DND-41 (cell line): ENCODE data around the gene OR2T1.
"Not testable (repeated sequence)": the region's sequence is repeated elsewhere in the genome, so short reads cannot be mapped to it uniquely, and the experiment has no call there.

ENCODE experiments used
- EZH2 ChIP-seq: IDR thresholded peaks from 3 replicates; pipeline ENCODE4 v1.6.1; 2012; ENCODE audit warnings: borderline replicate concordance, low read depth, mild to moderate bottlenecking, moderate library complexity, low read length, inconsistent platforms; ENCODE audit not compliant: severe bottlenecking
- TF ChIP-seq, protein P1 (sequence below): IDR thresholded peaks from 2 replicates; pipeline ENCODE4 v1.5.1; 2012; ENCODE audit warnings: borderline replicate concordance, low read length, moderate library complexity, mild to moderate bottlenecking; ENCODE audit not compliant: poor library complexity, severe bottlenecking; ENCODE audit errors: extremely low read depth

DNA sequence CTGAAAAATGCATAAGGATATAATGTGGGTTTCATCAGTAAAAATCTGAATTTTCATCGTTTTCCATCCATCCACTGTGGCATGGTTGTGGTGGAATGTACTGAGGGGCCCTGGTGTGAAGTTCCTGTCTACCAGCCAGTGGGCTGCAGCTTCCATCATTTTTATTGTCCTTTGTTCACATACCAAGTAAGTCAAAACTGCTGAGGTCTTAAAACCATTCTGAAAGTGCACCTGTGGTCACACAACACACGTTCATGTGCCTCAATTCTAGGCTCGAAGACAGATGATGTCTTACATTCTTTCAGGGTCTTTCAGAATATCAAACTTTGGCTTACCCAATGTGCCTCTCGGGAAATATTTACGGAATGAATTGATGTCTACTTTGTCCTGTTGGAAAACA lies 36.4 kb downstream of the OR2T1 start:
- TF ChIP-seq, protein P1, sequence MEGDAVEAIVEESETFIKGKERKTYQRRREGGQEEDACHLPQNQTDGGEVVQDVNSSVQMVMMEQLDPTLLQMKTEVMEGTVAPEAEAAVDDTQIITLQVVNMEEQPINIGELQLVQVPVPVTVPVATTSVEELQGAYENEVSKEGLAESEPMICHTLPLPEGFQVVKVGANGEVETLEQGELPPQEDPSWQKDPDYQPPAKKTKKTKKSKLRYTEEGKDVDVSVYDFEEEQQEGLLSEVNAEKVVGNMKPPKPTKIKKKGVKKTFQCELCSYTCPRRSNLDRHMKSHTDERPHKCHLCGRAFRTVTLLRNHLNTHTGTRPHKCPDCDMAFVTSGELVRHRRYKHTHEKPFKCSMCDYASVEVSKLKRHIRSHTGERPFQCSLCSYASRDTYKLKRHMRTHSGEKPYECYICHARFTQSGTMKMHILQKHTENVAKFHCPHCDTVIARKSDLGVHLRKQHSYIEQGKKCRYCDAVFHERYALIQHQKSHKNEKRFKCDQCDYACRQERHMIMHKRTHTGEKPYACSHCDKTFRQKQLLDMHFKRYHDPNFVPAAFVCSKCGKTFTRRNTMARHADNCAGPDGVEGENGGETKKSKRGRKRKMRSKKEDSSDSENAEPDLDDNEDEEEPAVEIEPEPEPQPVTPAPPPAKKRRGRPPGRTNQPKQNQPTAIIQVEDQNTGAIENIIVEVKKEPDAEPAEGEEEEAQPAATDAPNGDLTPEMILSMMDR, result not testable (repeated sequence)
- not testable (repeated sequence) for TF ChIP-seq EZH2
